Left lung (tissue), 10 donors: ENCODE results near the gene LRIG1. TPM values are rescaled to one million over a fixed set of nuclear protein-coding genes. Genes with fewer than 3 reads are reported as not detected.

Source experiments
- ATAC-seq: fragments of 200-7000 bp; cut with Tn5 transposase; one replicate; pipeline ENCODE4 v1.9.1; 2020; ENCODE audit warnings: moderate library complexity
- DNase-seq, 4 donors: peaks; one replicate each; pipeline ENCODE4 v3.0.0-alpha.2; 2013 to 2020
- H3K27ac ChIP-seq, 2 donors: fragments of 200-600 bp; sonication (generic) in 1 of 2; one replicate each; pipeline versions ENCODE4 v1.5.0 to v1.8.0; 2020 to 2021
- H3K27me3 ChIP-seq, 2 donors: fragments of 200-600 bp; sonication (generic) in 1 of 2; one replicate each; pipeline versions ENCODE4 v1.5.0 to v1.8.0; 2020 to 2021
- H3K36me3 ChIP-seq, 2 donors: fragments of 200-600 bp; sonication (generic) in 1 of 2; one replicate each; pipeline versions ENCODE4 v1.5.0 to v1.8.0; 2020 to 2021
- H3K4me1 ChIP-seq, 2 donors: fragments of 200-600 bp; one replicate each; pipeline ENCODE4 v1.8.0; 2021
- H3K4me3 ChIP-seq, 2 donors: fragments of 200-600 bp; sonication (generic) in 1 of 2; one replicate each; pipeline versions ENCODE4 v1.5.0 to v1.8.0; 2020 to 2021; ENCODE audit warnings: mild to moderate bottlenecking in 1 of 2
- H3K9me3 ChIP-seq, 2 donors: fragments of 200-600 bp; sonication (generic) in 1 of 2; one replicate each; pipeline versions ENCODE4 v1.5.0 to v1.8.0; 2020 to 2021
- intact Hi-C, 2 donors: fragments of 100-400 bp; cut with DNase I; formaldehyde crosslinking; loops; one replicate each; pipeline versions ENCODE4 v1.11.2 to v1.14.2; 2022
- polyA plus RNA-seq, 6 donors: library from polyadenylated mRNA; unstranded; fragments of 120-200 nt; gene quantifications; one replicate each; pipeline ENCODE4 v1.2.1, GENCODE V29; 2013; ENCODE audit not compliant: insufficient read length in 6 of 6
- total RNA-seq, 2 donors: library from RNA; stranded (reverse); fragmentation: NEBNext Ultra II Directional; extraction: Animal tissue kit (Norgen Biotek cat#: 25700); gene quantifications; one replicate each; pipeline ENCODE4 v1.2.1, GENCODE V29; 2021
- TF ChIP-seq, protein P1 (sequence below), 2 donors: fragments of 200-600 bp; sonication (generic) in 1 of 2; IDR thresholded peaks; one replicate each; pipeline versions ENCODE4 v1.5.0 to v1.8.0; 2021; ENCODE audit warnings: antibody characterized with exemption in 2 of 2
- donor health status: DM: no; HTN: yes; CAD: no.
- donor health status: DM: no; HTN: no; CAD: no.

LRIG1 gene
- total and polyA plus RNA-seq, 8 donors = 32.6 to 42.7 (median 35.7) TPM

DNA sequence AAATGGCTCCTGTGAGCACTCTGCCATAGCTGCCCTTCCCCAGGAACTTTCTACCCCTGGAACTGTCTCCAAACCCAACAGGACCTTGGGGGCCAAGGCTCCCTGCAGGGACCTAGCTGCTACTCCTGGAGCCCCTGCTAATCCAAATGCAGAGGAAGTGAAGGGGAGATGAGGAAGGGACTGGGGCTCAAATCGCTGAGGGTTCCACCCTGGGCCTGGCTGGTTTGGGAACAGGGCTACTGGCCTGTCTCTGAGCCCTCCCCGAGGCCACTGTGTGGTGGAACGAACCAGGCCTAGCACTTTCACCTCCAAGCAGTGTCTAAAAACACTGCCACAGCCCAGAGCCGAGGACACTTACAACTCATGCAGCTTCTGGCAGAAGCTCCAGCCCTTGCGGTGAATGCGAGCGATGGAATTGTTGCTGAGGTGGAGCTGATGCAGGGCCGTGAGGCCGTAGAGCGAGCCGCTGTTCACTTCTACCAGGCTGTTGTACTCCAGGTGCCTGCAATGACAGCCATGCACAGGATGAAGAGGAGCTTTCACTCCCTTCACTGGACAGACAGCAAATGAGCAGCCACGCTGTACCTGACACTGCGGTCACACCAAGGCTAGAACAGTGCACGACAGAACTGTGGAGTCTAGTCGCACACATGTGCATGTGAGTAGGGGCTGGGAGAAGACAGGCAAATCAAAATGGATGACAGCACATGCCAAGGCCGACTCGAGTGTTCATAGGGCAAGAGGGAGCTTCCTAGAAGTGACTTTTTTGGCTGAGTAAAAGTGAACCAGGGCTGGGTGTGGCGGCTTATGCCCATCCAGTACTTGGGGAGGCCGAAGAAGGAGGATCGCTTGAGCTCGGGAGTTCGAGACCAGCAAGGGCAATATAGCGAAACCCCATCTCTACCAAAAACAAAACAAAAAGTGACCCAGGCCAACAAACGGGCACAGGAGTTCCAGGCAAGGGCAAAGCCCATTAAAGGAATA, 90.8 kb downstream of the LRIG1 start:
- no peak overlapping the region for H3K27ac ChIP-seq
- peaks cover 0 to 85% of the 10 kb centered on the region in 2 donors for H3K36me3 ChIP-seq
- no peaks in the 10 kb centered on the region for H3K9me3 ChIP-seq
- DNase-seq (peak in 1 of 4 donors; percentile 53), ATAC-seq (no peak)
- H3K4me1 ChIP-seq = peaks cover 0 to 8% of the 10 kb centered on the region in 2 donors
- no peak overlapping the region for H3K4me3 ChIP-seq
- TF ChIP-seq, protein P1, sequence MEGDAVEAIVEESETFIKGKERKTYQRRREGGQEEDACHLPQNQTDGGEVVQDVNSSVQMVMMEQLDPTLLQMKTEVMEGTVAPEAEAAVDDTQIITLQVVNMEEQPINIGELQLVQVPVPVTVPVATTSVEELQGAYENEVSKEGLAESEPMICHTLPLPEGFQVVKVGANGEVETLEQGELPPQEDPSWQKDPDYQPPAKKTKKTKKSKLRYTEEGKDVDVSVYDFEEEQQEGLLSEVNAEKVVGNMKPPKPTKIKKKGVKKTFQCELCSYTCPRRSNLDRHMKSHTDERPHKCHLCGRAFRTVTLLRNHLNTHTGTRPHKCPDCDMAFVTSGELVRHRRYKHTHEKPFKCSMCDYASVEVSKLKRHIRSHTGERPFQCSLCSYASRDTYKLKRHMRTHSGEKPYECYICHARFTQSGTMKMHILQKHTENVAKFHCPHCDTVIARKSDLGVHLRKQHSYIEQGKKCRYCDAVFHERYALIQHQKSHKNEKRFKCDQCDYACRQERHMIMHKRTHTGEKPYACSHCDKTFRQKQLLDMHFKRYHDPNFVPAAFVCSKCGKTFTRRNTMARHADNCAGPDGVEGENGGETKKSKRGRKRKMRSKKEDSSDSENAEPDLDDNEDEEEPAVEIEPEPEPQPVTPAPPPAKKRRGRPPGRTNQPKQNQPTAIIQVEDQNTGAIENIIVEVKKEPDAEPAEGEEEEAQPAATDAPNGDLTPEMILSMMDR (IDR thresholded peaks at IDR 0.05) = no peak
- intact Hi-C loops = loop anchor here in 1 of 2 donors (10.0 kb wide), 1 partner anchor 405 kb away; no protein-coding TSS in a partner anchor
- no peaks in the 10 kb centered on the region for H3K27me3 ChIP-seq

DNA sequence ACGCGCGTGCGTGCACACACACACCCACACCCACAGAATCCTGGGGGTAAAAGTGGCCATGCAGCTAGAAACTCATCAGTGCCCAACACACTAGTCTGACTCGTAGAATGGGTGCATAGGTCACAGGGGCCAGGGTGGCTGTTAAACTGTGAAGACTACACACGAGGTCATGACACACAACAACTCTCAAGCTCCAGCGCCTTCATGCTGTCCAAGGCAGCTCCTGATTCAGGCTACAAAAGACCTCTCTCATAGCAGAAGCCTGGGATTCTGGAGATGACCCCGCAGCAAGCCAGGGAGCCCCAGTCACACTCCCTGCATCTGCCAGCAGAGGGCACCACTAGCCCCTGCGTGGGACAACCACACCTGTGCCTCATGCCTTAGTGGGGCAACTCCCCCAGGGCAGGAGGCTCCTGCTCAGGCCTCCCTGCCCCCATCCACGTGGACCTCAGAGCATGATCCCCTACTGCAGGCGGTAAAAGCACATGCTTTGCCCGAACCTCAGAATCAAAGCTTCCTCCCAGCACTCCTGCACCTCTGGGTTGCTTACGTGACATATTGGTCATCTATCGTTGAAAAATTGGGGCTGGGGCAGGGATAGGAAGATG, 93.1 kb downstream of the LRIG1 start:
- no peaks in the 10 kb centered on the region for H3K9me3 ChIP-seq
- ATAC-seq (peak; percentile 91), DNase-seq (peak in 3 of 4 donors; percentile 29 to 91 (median 53))
- H3K36me3 ChIP-seq = peaks cover 0 to 86% of the 10 kb centered on the region in 2 donors
- intact Hi-C loops = loop anchor here in 1 of 2 donors (10.0 kb wide), 1 partner anchor 407 kb away; no protein-coding TSS in a partner anchor
- TF ChIP-seq, protein P1 (IDR thresholded peaks at IDR 0.05) = peak; percentile 88 to 90
- H3K4me1 ChIP-seq = peaks cover 0 to 8% of the 10 kb centered on the region in 2 donors
- no peak overlapping the region for H3K4me3 ChIP-seq
- H3K27me3 ChIP-seq = no peaks in the 10 kb centered on the region
- no peak overlapping the region for H3K27ac ChIP-seq

DNA sequence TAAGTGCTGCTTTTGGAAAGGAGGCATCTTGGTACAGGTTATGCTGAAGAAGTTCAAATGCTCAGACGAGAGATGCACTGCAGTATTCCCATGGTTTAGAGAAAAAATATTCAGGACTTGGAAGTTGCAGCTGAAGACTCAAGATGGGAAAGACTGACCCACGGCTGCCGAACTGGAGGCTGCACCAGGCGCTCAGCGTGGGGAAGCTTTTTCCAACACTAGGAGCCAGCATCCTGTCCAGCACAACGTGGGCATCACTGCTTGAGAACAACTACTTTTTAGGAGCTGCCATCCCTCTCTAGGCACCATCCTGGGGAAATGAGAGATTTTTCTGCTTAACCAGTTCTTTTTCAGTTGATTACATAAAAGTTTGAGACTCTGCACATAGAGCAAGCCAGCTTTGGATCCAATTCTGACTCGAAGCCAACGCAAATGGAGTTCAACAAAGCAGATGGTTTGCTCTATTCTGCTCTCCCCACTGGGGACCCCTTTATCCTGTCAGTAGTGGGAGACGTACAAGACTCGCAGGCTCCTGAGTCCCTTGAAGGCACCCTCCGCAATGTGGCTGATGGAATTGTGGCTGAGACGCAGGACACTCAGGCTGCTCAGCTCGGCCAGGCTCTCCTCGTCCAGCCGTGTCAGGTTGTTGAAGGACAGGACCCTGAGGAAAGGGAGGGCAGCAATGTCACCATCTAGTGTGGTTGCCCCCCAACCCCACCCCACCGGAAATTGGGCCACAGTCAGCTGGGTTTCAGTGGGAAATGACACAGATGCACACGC, 93.8 kb downstream of the LRIG1 start:
- H3K4me1 ChIP-seq = peaks cover 0 to 8% of the 10 kb centered on the region in 2 donors
- no peak overlapping the region for H3K27ac ChIP-seq
- peaks cover 0 to 79% of the 10 kb centered on the region in 2 donors for H3K36me3 ChIP-seq
- TF ChIP-seq, protein P1 (IDR thresholded peaks at IDR 0.05) = no peak
- intact Hi-C loops = loop anchor here in 1 of 2 donors (10.0 kb wide), 1 partner anchor 408 kb away; no protein-coding TSS in a partner anchor
- DNase-seq (peak in 1 of 4 donors; percentile 13), ATAC-seq (no peak)
- H3K4me3 ChIP-seq = no peak overlapping the region
- H3K27me3 ChIP-seq = no peaks in the 10 kb centered on the region
- H3K9me3 ChIP-seq = no peaks in the 10 kb centered on the region

GRCh38 chr3:66406163-66406562, 94.7 kb downstream of the LRIG1 start:
- intact Hi-C loops = loop anchor here in 1 of 2 donors (10.0 kb wide), 1 partner anchor 409 kb away; no protein-coding TSS in a partner anchor
- TF ChIP-seq, protein P1 (IDR thresholded peaks at IDR 0.05) = no peak
- peaks cover 0 to 8% of the 10 kb centered on the region in 2 donors for H3K4me1 ChIP-seq
- H3K27ac ChIP-seq = no peak overlapping the region
- no peaks in the 10 kb centered on the region for H3K9me3 ChIP-seq
- peaks cover 0 to 78% of the 10 kb centered on the region in 2 donors for H3K36me3 ChIP-seq
- peak in 1 of 4 donors; percentile 18 for DNase-seq
- no peak overlapping the region for H3K4me3 ChIP-seq
- H3K27me3 ChIP-seq = no peaks in the 10 kb centered on the region
- no peak for ATAC-seq
